T-cell (primary cell): Measurements from ENCODE around the gene TEP1. TPM values are rescaled to one million over a fixed set of nuclear protein-coding genes. Genes with fewer than 3 reads are reported as not detected.
A peak's percentile ranks its signal among the peaks of the same experiment; 100 is the strongest.
"Not testable (repeated sequence)": the region's sequence is repeated elsewhere in the genome, so short reads cannot be mapped to it uniquely, and the experiment has no call there.

Experiments used
- ATAC-seq, 4 experiments: fragments of 200-7000 bp in 3 of 4; fragments of 150-1000 bp in 1 of 4; cut with Tn5 transposase; replicated peaks in 1 of 4; 1 replicate in 3 of 4; 2 replicates in 1 of 4; pipeline ENCODE4 v1.10.0; 2021; ENCODE audit warnings: moderate library complexity in 3 of 4, mild to moderate bottlenecking in 2 of 4, moderate number of reproducible peaks in 1 of 4
- CTCF ChIA-PET, 2 donors: fragments of 300-600 bp; sonication (Branson Sonifier 250); formaldehyde crosslinking; loops; one replicate each; lab custom pipeline; 2022; ENCODE audit warnings: antibody characterized with exemption in 2 of 2; lab: Charles Lee
- POLR2A ChIA-PET, 2 donors: fragments of 300-600 bp; sonication (Branson Sonifier 250); formaldehyde crosslinking; loops; one replicate each; lab custom pipeline; 2022; ENCODE audit warnings: antibody characterized with exemption in 2 of 2; lab: Charles Lee
- DNase-seq, 35 experiments: peaks; one replicate each; pipeline versions ENCODE4 v3.0.0 to v3.0.0-alpha.2; 2013 to 2023
- H3K27ac ChIP-seq: one replicate; pipeline ENCODE4 v1.5.1; 2013; ENCODE audit warnings: low read length
- H3K27me3 ChIP-seq, 2 experiments: replicated peaks in 1 of 2; 1 replicate in 1 of 2; 2 replicates in 1 of 2; pipeline versions ENCODE4 v1.6.1 to v1.7.0; 2013; ENCODE audit warnings: low read length in 1 of 2, mixed read lengths in 1 of 2; ENCODE audit not compliant: control insufficient read depth in 2 of 2, insufficient read depth in 2 of 2; ENCODE audit errors: extremely low read depth in 1 of 2
- H3K36me3 ChIP-seq, 2 donors: 1 replicate in 1 of 2; 2 replicates in 1 of 2; pipeline versions ENCODE4 v1.6.1 to v1.7.0; 2013; ENCODE audit warnings: low read length in 1 of 2; ENCODE audit not compliant: control insufficient read depth in 2 of 2, insufficient read depth in 1 of 2; ENCODE audit errors: extremely low read depth in 1 of 2
- H3K4me1 ChIP-seq, 2 experiments: 1 replicate in 1 of 2; 2 replicates in 1 of 2; pipeline versions ENCODE4 v1.6.1 to v1.7.0; 2013; ENCODE audit warnings: low read length in 2 of 2, mixed read lengths in 1 of 2; ENCODE audit not compliant: insufficient read depth in 2 of 2, control insufficient read depth in 1 of 2; ENCODE audit errors: extremely low read depth in 1 of 2
- H3K4me3 ChIP-seq, 2 donors: 1 replicate in 1 of 2; 2 replicates in 1 of 2; pipeline versions ENCODE4 v1.5.1 to v1.7.0; 2013; ENCODE audit warnings: mild to moderate bottlenecking in 2 of 2, low read length in 1 of 2, moderate library complexity in 1 of 2; ENCODE audit not compliant: control insufficient read depth in 1 of 2; ENCODE audit errors: extremely low read depth in 1 of 2
- H3K9me3 ChIP-seq: 2 replicates; pipeline ENCODE4 v1.7.0; 2013
- H3K27ac Mint-ChIP-seq, 2 donors: one replicate each; pipeline ENCODE4 v1.8.0; 2020 to 2021; ENCODE audit warnings: mild to moderate bottlenecking in 2 of 2, mixed read lengths in 2 of 2
- H3K27me3 Mint-ChIP-seq, 2 donors: one replicate each; pipeline ENCODE4 v1.8.0; 2021 to 2022; ENCODE audit warnings: mixed read lengths in 2 of 2
- H3K36me3 Mint-ChIP-seq: one replicate; pipeline ENCODE4 v1.8.0; 2021; ENCODE audit warnings: mixed read lengths
- H3K4me1 Mint-ChIP-seq, 3 donors: one replicate each; pipeline ENCODE4 v1.8.0; 2020 to 2022; ENCODE audit warnings: mixed read lengths in 3 of 3, mild to moderate bottlenecking in 1 of 3
- H3K4me3 Mint-ChIP-seq, 3 donors: one replicate each; pipeline ENCODE4 v1.8.0; 2020 to 2022; ENCODE audit warnings: mild to moderate bottlenecking in 3 of 3, mixed read lengths in 3 of 3, moderate library complexity in 3 of 3
- H3K9me3 Mint-ChIP-seq, 3 donors: one replicate each; pipeline ENCODE4 v1.8.0; 2020 to 2022; ENCODE audit warnings: mixed read lengths in 3 of 3
- WGBS: methylation state at CpG from one replicate; pipeline ENCODE4 v1.1.5; 2013; ENCODE audit warnings: missing lambda C conversion rate; ENCODE audit not compliant: insufficient coverage; 5-methylcytosine and 5-hydroxymethylcytosine counted together
- total RNA-seq, 35 experiments: library from RNA in 6 of 35; stranded (reverse) in 6 of 35; fragments of 120-200 nt in 1 of 35; gene quantifications; one replicate each; pipeline versions ENCODE4 v1.2.1 to v1.2.4 and lab custom pipeline; 2013 to 2026

Gene TEP1
- total RNA-seq, 5 donors from 2014 or later (not counting 1 experiment from before 2014, with no cell fraction given) = 38.5 to 71.5 (median 65.5) TPM

GRCh38 chr14:20443650-20444049, 30.3 kb upstream of the TEP1 start:
- H3K9me3 ChIP-seq, CTCF ChIA-PET, H3K27me3 Mint-ChIP-seq, DNase-seq, H3K4me3 Mint-ChIP-seq, H3K27ac Mint-ChIP-seq, H3K27me3 ChIP-seq, H3K27ac ChIP-seq, H3K4me3 ChIP-seq, ATAC-seq, H3K9me3 Mint-ChIP-seq, POLR2A ChIA-PET: not testable (repeated sequence)
- peaks cover 11 to 38% of the 10 kb centered on the region in 2 donors for H3K36me3 ChIP-seq
- Mint-ChIP-seq H3K36me3 (peaks cover 21% of the 10 kb centered on the region), H3K4me1 (peaks cover 18 to 27% (median 25%) of the 10 kb centered on the region in 3 donors)
- H3K4me1 ChIP-seq = peaks cover 14 to 22% of the 10 kb centered on the region in 2 experiments
- WGBS = 86% methylated on average over 1 of the region's 4 CpGs

- Mint-ChIP-seq H3K36me3 (peaks cover 6% of the 10 kb centered on the region), H3K27me3 (no peaks in the 10 kb centered on the region), H3K4me1 (peaks cover 18 to 27% (median 26%) of the 10 kb centered on the region in 3 donors), H3K27ac (peak overlapping the region in 1 of 2 donors; percentile 93), H3K4me3 (peak overlapping the region in 1 of 3 donors; percentile 73), H3K9me3 (no peaks in the 10 kb centered on the region)
- no CpG with 5 or more reads among the region's 2 CpGs for WGBS
- H3K4me3 ChIP-seq = no peak overlapping the region
- DNase-seq (no peak), ATAC-seq (no peak)
- no peaks in the 10 kb centered on the region for H3K9me3 ChIP-seq
- CTCF ChIA-PET = interaction anchor here in 1 of 2 donors (1.2 kb wide), 1 partner anchor 168 kb away, joined by 3 read pairs; no protein-coding TSS in a partner anchor
- H3K27me3 ChIP-seq = peaks cover 0 to 6% of the 10 kb centered on the region in 2 experiments
- POLR2A ChIA-PET = interaction anchor here in 1 of 2 donors (0.6 kb wide), 1 partner anchor 202 kb away, joined by 3 read pairs; no protein-coding TSS in a partner anchor
- H3K27ac ChIP-seq = peak overlapping the region; percentile 32
- peaks cover under 1 to 16% of the 10 kb centered on the region in 2 donors for H3K36me3 ChIP-seq
- H3K4me1 ChIP-seq = peaks cover 14 to 22% of the 10 kb centered on the region in 2 experiments
These were observed 28.2 kb upstream of the TEP1 start for GRCh38 chr14:20441461-20441860.

- H3K4me1 ChIP-seq = peaks cover 14 to 22% of the 10 kb centered on the region in 2 experiments
- no peaks in the 10 kb centered on the region for H3K27me3 Mint-ChIP-seq
These were observed 27.6 kb upstream of the TEP1 start for GRCh38 chr14:20440882-20441281.

GRCh38 chr14:20440465-20440864, 27.2 kb upstream of the TEP1 start:
- ATAC-seq = peak in 2 of 4 experiments; percentile 11 to 34
- 60% methylated on average over 1 of the region's 5 CpGs for WGBS
- Mint-ChIP-seq H3K27me3 (no peaks in the 10 kb centered on the region), H3K4me1 (peaks cover 18 to 27% (median 26%) of the 10 kb centered on the region in 3 donors), H3K9me3 (no peaks in the 10 kb centered on the region), H3K27ac (peak overlapping the region; percentile 85 to 93), H3K4me3 (peak overlapping the region; percentile 14 to 73 (median 31)), H3K36me3 (peaks cover 6% of the 10 kb centered on the region)
- POLR2A ChIA-PET = no interaction called here
- H3K4me3 ChIP-seq = no peak overlapping the region
- CTCF ChIA-PET = interaction anchor here in 1 of 2 donors (0.6 kb wide), 1 partner anchor 25 kb away, joined by 3 read pairs; no protein-coding TSS in a partner anchor
- peak overlapping the region; percentile 6 for H3K27ac ChIP-seq
- peaks cover 0 to 6% of the 10 kb centered on the region in 2 experiments for H3K27me3 ChIP-seq
- peaks cover 0 to 6% of the 10 kb centered on the region in 2 donors for H3K36me3 ChIP-seq
- peaks cover 14 to 22% of the 10 kb centered on the region in 2 experiments for H3K4me1 ChIP-seq
- DNase-seq = no peak
- H3K9me3 ChIP-seq = no peaks in the 10 kb centered on the region

More at GRCh38 chr14:20440882-20441281, 27.6 kb upstream of the TEP1 start:
- CTCF ChIA-PET = interaction anchor here in 1 of 2 donors (0.6 to 1.2 kb wide), 2 partner anchors 26 to 169 kb away, joined by 3 read pairs; no protein-coding TSS in a partner anchor
- WGBS = 0% methylated on average over 1 of the region's 5 CpGs
- H3K27me3 ChIP-seq = peaks cover 0 to 6% of the 10 kb centered on the region in 2 experiments
- no peak overlapping the region for H3K4me3 ChIP-seq
- Mint-ChIP-seq H3K4me3 (peak overlapping the region; percentile 14 to 73 (median 31)), H3K4me1 (peaks cover 18 to 27% (median 26%) of the 10 kb centered on the region in 3 donors), H3K27ac (peak overlapping the region; percentile 85 to 93), H3K9me3 (no peaks in the 10 kb centered on the region), H3K36me3 (peaks cover 6% of the 10 kb centered on the region)
- ATAC-seq = peak; percentile 91 to 99 (median 94)
- H3K9me3 ChIP-seq = no peaks in the 10 kb centered on the region
- peak overlapping the region; percentile 32 for H3K27ac ChIP-seq
- POLR2A ChIA-PET = no interaction called here
- DNase-seq = peak in 30 of 35 experiments; percentile 4 to 63 (median 30)
- H3K36me3 ChIP-seq = peaks cover 0 to 10% of the 10 kb centered on the region in 2 donors

GRCh38 chr14:20438664-20439063, 25.4 kb upstream of the TEP1 start:
- Mint-ChIP-seq H3K4me3 (no peak overlapping the region), H3K9me3 (no peaks in the 10 kb centered on the region), H3K4me1 (peaks cover 18 to 27% (median 26%) of the 10 kb centered on the region in 3 donors), H3K27me3 (no peaks in the 10 kb centered on the region), H3K27ac (peak overlapping the region in 1 of 2 donors; percentile 19), H3K36me3 (peaks cover 6% of the 10 kb centered on the region)
- Histone ChIP-seq H3K4me3 (no peak overlapping the region), H3K36me3 (no peaks in the 10 kb centered on the region), H3K27ac (no peak overlapping the region), H3K27me3 (peaks cover 0 to 6% of the 10 kb centered on the region in 2 experiments), H3K9me3 (no peaks in the 10 kb centered on the region), H3K4me1 (peaks cover 14 to 22% of the 10 kb centered on the region in 2 experiments)
- 96% methylated on average over 4 of the region's 7 CpGs for WGBS
- ChIA-PET CTCF (no interaction called here), POLR2A (no interaction called here)
- ATAC-seq = no peak
- DNase-seq = no peak

- ChIA-PET POLR2A (no interaction called here), CTCF (no interaction called here)
- Mint-ChIP-seq H3K36me3 (no peaks in the 10 kb centered on the region), H3K4me1 (peaks cover 12 to 19% (median 17%) of the 10 kb centered on the region in 3 donors), H3K9me3 (no peaks in the 10 kb centered on the region), H3K4me3 (no peak overlapping the region), H3K27me3 (no peaks in the 10 kb centered on the region), H3K27ac (no peak overlapping the region)
- Histone ChIP-seq H3K4me1 (peaks cover 7 to 15% of the 10 kb centered on the region in 2 experiments), H3K9me3 (no peaks in the 10 kb centered on the region), H3K27me3 (peaks cover 0 to 6% of the 10 kb centered on the region in 2 experiments), H3K4me3 (no peak overlapping the region), H3K27ac (no peak overlapping the region), H3K36me3 (no peaks in the 10 kb centered on the region)
- DNase-seq (no peak), ATAC-seq (no peak)
- WGBS = 100% methylated on average over 2 of the region's 4 CpGs
These were observed 23.1 kb upstream of the TEP1 start for GRCh38 chr14:20436363-20436755.
